ENCODE results near the gene HOXB3.

Gene HOXB3

GRCh38 chr17:48556576-48557401 lies 33.3 kb downstream of the HOXB3 start:
- no peak for DNase-seq (ENCODE audit: low read depth in 2 of 2)

GRCh38 chr17:48556229-48556575 lies 33.8 kb downstream of the HOXB3 start:
- DNase-seq (ENCODE audit: low read depth in 2 of 2) = no peak

GRCh38 chr17:48555258-48556228 lies 34.5 kb downstream of the HOXB3 start:
- DNase-seq (ENCODE audit: low read depth in 2 of 2) = no peak

GRCh38 chr17:48554412-48555257 lies 35.4 kb downstream of the HOXB3 start:
- DNase-seq (ENCODE audit: low read depth in 2 of 2) = no peak

GRCh38 chr17:48553826-48554225 lies 36.2 kb downstream of the HOXB3 start:
- DNase-seq (ENCODE audit: low read depth in 2 of 2) = no peak

- DNase-seq (ENCODE audit: low read depth in 2 of 2) = no peak
Observed at GRCh38 chr17:48553190-48553547, 36.9 kb downstream of the HOXB3 start.

GRCh38 chr17:48552466-48553189 lies 37.4 kb downstream of the HOXB3 start:
- no peak for DNase-seq (ENCODE audit: low read depth in 2 of 2)

- DNase-seq (ENCODE audit: low read depth in 2 of 2) = no peak
Observed at GRCh38 chr17:48551596-48552465, 38.2 kb downstream of the HOXB3 start.

- DNase-seq (ENCODE audit: low read depth in 2 of 2) = no peak
Observed at GRCh38 chr17:48551214-48551555, 38.9 kb downstream of the HOXB3 start.

- DNase-seq (ENCODE audit: low read depth in 2 of 2) = no peak
Observed at GRCh38 chr17:48550502-48551213, 39.4 kb downstream of the HOXB3 start.

GRCh38 chr17:48549914-48550501 lies 40.0 kb downstream of the HOXB3 start:
- DNase-seq (ENCODE audit: low read depth in 2 of 2) = no peak

- DNase-seq (ENCODE audit: low read depth in 2 of 2) = no peak
Observed at GRCh38 chr17:48549281-48549630, 40.8 kb downstream of the HOXB3 start.

- DNase-seq (ENCODE audit: low read depth in 2 of 2) = no peak
Observed at GRCh38 chr17:48548523-48549280, 41.3 kb downstream of the HOXB3 start.

GRCh38 chr17:48547808-48548522 lies 42.1 kb downstream of the HOXB3 start:
- DNase-seq (ENCODE audit: low read depth in 2 of 2) = no peak

- no peak for DNase-seq (ENCODE audit: low read depth in 2 of 2)
Observed at GRCh38 chr17:48546924-48547807, 42.9 kb downstream of the HOXB3 start.

- DNase-seq (ENCODE audit: low read depth in 2 of 2) = no peak
Observed at GRCh38 chr17:48546137-48546923, 43.7 kb downstream of the HOXB3 start.

Measured in stimulated activated CD8-positive, alpha-beta memory T cell treated with anti-CD3 and anti-CD28 coated beads, Interleukin-7, amount 100 ng/mL, for 4 hours (primary cell).